ENCODE results near the gene C1orf35.

GRCh38 chr1:228141226-228142044 is 38.3 kb upstream of the C1orf35 start:
- TF ChIP-seq, protein P1, sequence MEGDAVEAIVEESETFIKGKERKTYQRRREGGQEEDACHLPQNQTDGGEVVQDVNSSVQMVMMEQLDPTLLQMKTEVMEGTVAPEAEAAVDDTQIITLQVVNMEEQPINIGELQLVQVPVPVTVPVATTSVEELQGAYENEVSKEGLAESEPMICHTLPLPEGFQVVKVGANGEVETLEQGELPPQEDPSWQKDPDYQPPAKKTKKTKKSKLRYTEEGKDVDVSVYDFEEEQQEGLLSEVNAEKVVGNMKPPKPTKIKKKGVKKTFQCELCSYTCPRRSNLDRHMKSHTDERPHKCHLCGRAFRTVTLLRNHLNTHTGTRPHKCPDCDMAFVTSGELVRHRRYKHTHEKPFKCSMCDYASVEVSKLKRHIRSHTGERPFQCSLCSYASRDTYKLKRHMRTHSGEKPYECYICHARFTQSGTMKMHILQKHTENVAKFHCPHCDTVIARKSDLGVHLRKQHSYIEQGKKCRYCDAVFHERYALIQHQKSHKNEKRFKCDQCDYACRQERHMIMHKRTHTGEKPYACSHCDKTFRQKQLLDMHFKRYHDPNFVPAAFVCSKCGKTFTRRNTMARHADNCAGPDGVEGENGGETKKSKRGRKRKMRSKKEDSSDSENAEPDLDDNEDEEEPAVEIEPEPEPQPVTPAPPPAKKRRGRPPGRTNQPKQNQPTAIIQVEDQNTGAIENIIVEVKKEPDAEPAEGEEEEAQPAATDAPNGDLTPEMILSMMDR (conservative IDR thresholded peaks at IDR 0.05; ENCODE audit: low read depth, low read length): no peak
- no peak for TF ChIP-seq EZH2phosphoT487 (IDR thresholded peaks at IDR 0.05; ENCODE audit: borderline replicate concordance, low read length)

All from PC-3 (cell line).